Mammary epithelial cell (primary cell): ENCODE data around the gene DST.

Source experiments
- CTCF ChIP-seq, 2 donors: IDR thresholded peaks in 1 of 2; conservative IDR thresholded peaks in 1 of 2; 2 replicates each; pipeline ENCODE4 v1.5.1; 2011 to 2012; ENCODE audit warnings: inconsistent platforms in 2 of 2, low read length in 2 of 2, mild to moderate bottlenecking in 2 of 2, control low read depth in 1 of 2, low read depth in 1 of 2; ENCODE audit not compliant: insufficient read depth in 1 of 2; ENCODE audit errors: extremely low read depth in 1 of 2
- EZH2 ChIP-seq: IDR thresholded peaks from 2 replicates; pipeline ENCODE4 v1.6.1; 2012; ENCODE audit warnings: low read length, inconsistent platforms, borderline replicate concordance

- TF ChIP-seq CTCF (conservative IDR thresholded peaks at IDR 0.05 in 1 of 2, IDR thresholded peaks at IDR 0.05 in 1 of 2; ENCODE audit: extremely low read depth in 1 of 2, insufficient read depth in 1 of 2, low read depth in 1 of 2, low read length in 2 of 2) = no peak
- TF ChIP-seq EZH2 = no peak
These were observed 137.0 kb downstream of the DST start for GRCh38 chr6:56505512-56506260.
